ENCODE measurements around the gene ANXA3.

ANXA3 gene

GRCh38 chr4:78645853-78646757 lies 94.5 kb downstream of the ANXA3 start:
- Histone ChIP-seq H3K9ac (ENCODE audit: low read length) (no peak overlapping the region), H3K36me3 (ENCODE audit: control insufficient read depth, insufficient read depth, low read length) (no peaks in the 10 kb centered on the region), H3K27ac (ENCODE audit: low read depth, low read length) (peak overlapping the region; percentile 78), H3K4me3 (ENCODE audit: low read length) (peak overlapping the region; percentile 26), H3K27me3 (ENCODE audit: control insufficient read depth, insufficient read depth, low read length) (no peaks in the 10 kb centered on the region), H3K4me1 (ENCODE audit: control insufficient read depth, insufficient read depth, low read length) (peaks cover 9% of the 10 kb centered on the region)

- Histone ChIP-seq H3K36me3 (ENCODE audit: control insufficient read depth, insufficient read depth, low read length) (no peaks in the 10 kb centered on the region), H3K27me3 (ENCODE audit: control insufficient read depth, insufficient read depth, low read length) (no peaks in the 10 kb centered on the region), H3K9ac (ENCODE audit: low read length) (no peak overlapping the region), H3K4me3 (ENCODE audit: low read length) (no peak overlapping the region), H3K27ac (ENCODE audit: low read depth, low read length) (no peak overlapping the region), H3K4me1 (ENCODE audit: control insufficient read depth, insufficient read depth, low read length) (peaks cover 9% of the 10 kb centered on the region)
Measured at GRCh38 chr4:78647272-78647671, 95.7 kb downstream of the ANXA3 start.

GRCh38 chr4:78648640-78649363 lies 97.2 kb downstream of the ANXA3 start:
- no peaks in the 10 kb centered on the region for H3K27me3 ChIP-seq (ENCODE audit: control insufficient read depth, insufficient read depth, low read length)
- peaks cover 9% of the 10 kb centered on the region for H3K4me1 ChIP-seq (ENCODE audit: control insufficient read depth, insufficient read depth, low read length)
- no peak overlapping the region for H3K4me3 ChIP-seq (ENCODE audit: low read length)
- H3K27ac ChIP-seq (ENCODE audit: low read depth, low read length): no peak overlapping the region
- H3K36me3 ChIP-seq (ENCODE audit: control insufficient read depth, insufficient read depth, low read length): no peaks in the 10 kb centered on the region
- H3K9ac ChIP-seq (ENCODE audit: low read length): no peak overlapping the region

GRCh38 chr4:78650106-78651024 lies 98.8 kb downstream of the ANXA3 start:
- H3K4me1 ChIP-seq (ENCODE audit: control insufficient read depth, insufficient read depth, low read length): peaks cover 9% of the 10 kb centered on the region
- H3K9ac ChIP-seq (ENCODE audit: low read length): no peak overlapping the region
- no peak overlapping the region for H3K4me3 ChIP-seq (ENCODE audit: low read length)
- no peaks in the 10 kb centered on the region for H3K27me3 ChIP-seq (ENCODE audit: control insufficient read depth, insufficient read depth, low read length)
- H3K27ac ChIP-seq (ENCODE audit: low read depth, low read length): no peak overlapping the region
- H3K36me3 ChIP-seq (ENCODE audit: control insufficient read depth, insufficient read depth, low read length): no peaks in the 10 kb centered on the region

GRCh38 chr4:78651250-78651860 lies 99.8 kb downstream of the ANXA3 start:
- H3K4me3 ChIP-seq (ENCODE audit: low read length): no peak overlapping the region
- no peaks in the 10 kb centered on the region for H3K36me3 ChIP-seq (ENCODE audit: control insufficient read depth, insufficient read depth, low read length)
- H3K9ac ChIP-seq (ENCODE audit: low read length): no peak overlapping the region
- no peaks in the 10 kb centered on the region for H3K27me3 ChIP-seq (ENCODE audit: control insufficient read depth, insufficient read depth, low read length)
- peaks cover 2% of the 10 kb centered on the region for H3K4me1 ChIP-seq (ENCODE audit: control insufficient read depth, insufficient read depth, low read length)
- H3K27ac ChIP-seq (ENCODE audit: low read depth, low read length): no peak overlapping the region

GRCh38 chr4:78652282-78652876 lies 100.8 kb downstream of the ANXA3 start:
- Histone ChIP-seq H3K4me3 (ENCODE audit: low read length) (no peak overlapping the region), H3K27ac (ENCODE audit: low read depth, low read length) (no peak overlapping the region), H3K27me3 (ENCODE audit: control insufficient read depth, insufficient read depth, low read length) (no peaks in the 10 kb centered on the region), H3K36me3 (ENCODE audit: control insufficient read depth, insufficient read depth, low read length) (no peaks in the 10 kb centered on the region), H3K4me1 (ENCODE audit: control insufficient read depth, insufficient read depth, low read length) (no peaks in the 10 kb centered on the region), H3K9ac (ENCODE audit: low read length) (no peak overlapping the region)

- H3K4me1 ChIP-seq (ENCODE audit: control insufficient read depth, insufficient read depth, low read length): no peaks in the 10 kb centered on the region
- H3K27ac ChIP-seq (ENCODE audit: low read depth, low read length): no peak overlapping the region
- H3K27me3 ChIP-seq (ENCODE audit: control insufficient read depth, insufficient read depth, low read length): no peaks in the 10 kb centered on the region
- H3K9ac ChIP-seq (ENCODE audit: low read length): no peak overlapping the region
- no peak overlapping the region for H3K4me3 ChIP-seq (ENCODE audit: low read length)
- no peaks in the 10 kb centered on the region for H3K36me3 ChIP-seq (ENCODE audit: control insufficient read depth, insufficient read depth, low read length)
Measured at GRCh38 chr4:78653655-78654054, 102.1 kb downstream of the ANXA3 start.

GRCh38 chr4:78654807-78655206 lies 103.2 kb downstream of the ANXA3 start:
- Histone ChIP-seq H3K27ac (ENCODE audit: low read depth, low read length) (no peak overlapping the region), H3K27me3 (ENCODE audit: control insufficient read depth, insufficient read depth, low read length) (no peaks in the 10 kb centered on the region), H3K9ac (ENCODE audit: low read length) (no peak overlapping the region), H3K4me3 (ENCODE audit: low read length) (no peak overlapping the region), H3K4me1 (ENCODE audit: control insufficient read depth, insufficient read depth, low read length) (no peaks in the 10 kb centered on the region), H3K36me3 (ENCODE audit: control insufficient read depth, insufficient read depth, low read length) (no peaks in the 10 kb centered on the region)

- H3K27ac ChIP-seq (ENCODE audit: low read depth, low read length): no peak overlapping the region
Measured at GRCh38 chr4:78656968-78657445, 105.4 kb downstream of the ANXA3 start.

GRCh38 chr4:78659264-78659663 lies 107.7 kb downstream of the ANXA3 start:
- H3K27ac ChIP-seq (ENCODE audit: low read depth, low read length): no peak overlapping the region

More at GRCh38 chr4:78656968-78657445, 105.4 kb downstream of the ANXA3 start:
- Histone ChIP-seq H3K4me1 (ENCODE audit: control insufficient read depth, insufficient read depth, low read length) (no peaks in the 10 kb centered on the region), H3K36me3 (ENCODE audit: control insufficient read depth, insufficient read depth, low read length) (no peaks in the 10 kb centered on the region), H3K9ac (ENCODE audit: low read length) (no peak overlapping the region), H3K4me3 (ENCODE audit: low read length) (peak overlapping the region; percentile 4), H3K27me3 (ENCODE audit: control insufficient read depth, insufficient read depth, low read length) (no peaks in the 10 kb centered on the region)

GRCh38 chr4:78659665-78660064 lies 108.1 kb downstream of the ANXA3 start:
- Histone ChIP-seq H3K27ac (ENCODE audit: low read depth, low read length) (no peak overlapping the region), H3K4me3 (ENCODE audit: low read length) (no peak overlapping the region), H3K36me3 (ENCODE audit: control insufficient read depth, insufficient read depth, low read length) (no peaks in the 10 kb centered on the region), H3K27me3 (ENCODE audit: control insufficient read depth, insufficient read depth, low read length) (no peaks in the 10 kb centered on the region), H3K9ac (ENCODE audit: low read length) (no peak overlapping the region), H3K4me1 (ENCODE audit: control insufficient read depth, insufficient read depth, low read length) (no peaks in the 10 kb centered on the region)

More at GRCh38 chr4:78659264-78659663, 107.7 kb downstream of the ANXA3 start:
- Histone ChIP-seq H3K4me3 (ENCODE audit: low read length) (no peak overlapping the region), H3K36me3 (ENCODE audit: control insufficient read depth, insufficient read depth, low read length) (no peaks in the 10 kb centered on the region), H3K9ac (ENCODE audit: low read length) (no peak overlapping the region), H3K27me3 (ENCODE audit: control insufficient read depth, insufficient read depth, low read length) (no peaks in the 10 kb centered on the region), H3K4me1 (ENCODE audit: control insufficient read depth, insufficient read depth, low read length) (no peaks in the 10 kb centered on the region)
